Muscle layer of duodenum (tissue), 2 donors: ENCODE measurements around the gene KIF22.

Experiments used
- H3K27ac ChIP-seq: one replicate; pipeline ENCODE4 v1.7.0; 2013; ENCODE audit warnings: mild to moderate bottlenecking, low read length
- H3K27me3 ChIP-seq: one replicate; pipeline ENCODE4 v1.7.0; 2013; ENCODE audit warnings: low read depth, mild to moderate bottlenecking, control low read depth, low read length
- H3K36me3 ChIP-seq, 2 donors: one replicate each; pipeline ENCODE4 v1.7.0; 2013; ENCODE audit warnings: low read length in 2 of 2, control low read depth in 1 of 2, mild to moderate bottlenecking in 1 of 2; ENCODE audit not compliant: insufficient read depth in 2 of 2, control insufficient read depth in 1 of 2
- H3K4me1 ChIP-seq, 2 donors: one replicate each; pipeline ENCODE4 v1.7.0; 2013; ENCODE audit warnings: low read length in 2 of 2, mild to moderate bottlenecking in 2 of 2, control low read depth in 1 of 2, moderate library complexity in 1 of 2; ENCODE audit not compliant: insufficient read depth in 2 of 2, control insufficient read depth in 1 of 2
- H3K4me3 ChIP-seq, 2 donors: one replicate each; pipeline ENCODE4 v1.7.0; 2013; ENCODE audit warnings: low read length in 2 of 2, low read depth in 1 of 2, mild to moderate bottlenecking in 1 of 2
- H3K9me3 ChIP-seq, 2 donors: one replicate each; pipeline ENCODE4 v1.7.0; 2013; ENCODE audit warnings: low read length in 2 of 2, control low read depth in 1 of 2, mild to moderate bottlenecking in 1 of 2; ENCODE audit not compliant: control insufficient read depth in 1 of 2
- donor health status: healthy.

The KIF22 gene

GRCh38 chr16:29805232-29806098, 14.9 kb downstream of the KIF22 start:
- no peaks in the 10 kb centered on the region for H3K9me3 ChIP-seq
- H3K27me3 ChIP-seq: no peaks in the 10 kb centered on the region
- H3K36me3 ChIP-seq: peaks cover 12 to 22% of the 10 kb centered on the region in 2 donors
- H3K4me3 ChIP-seq: peak overlapping the region; percentile 79 to 90
- H3K4me1 ChIP-seq: peaks cover 25 to 40% of the 10 kb centered on the region in 2 donors
- H3K27ac ChIP-seq: peak overlapping the region; percentile 93

- H3K4me1 ChIP-seq: peaks cover 31 to 47% of the 10 kb centered on the region in 2 donors
- peak within 1 kb of the TSS; percentile 93 for H3K27ac ChIP-seq
- peaks cover 10 to 21% of the 10 kb centered on the region in 2 donors for H3K36me3 ChIP-seq
- H3K4me3 ChIP-seq: peak within 1 kb of the TSS; percentile 80 to 90
- H3K27me3 ChIP-seq: no peaks in the 10 kb centered on the region
- H3K9me3 ChIP-seq: no peaks in the 10 kb centered on the region
Measured at GRCh38 chr16:29806099-29806579, 15.6 kb downstream of the KIF22 start, which contains the start of gene MAZ. Gene MAZ, plus strand, starts transcription at chr16:29806529. Its CDS starts 173 bp downstream, at chr16:29806702.

- H3K9me3 ChIP-seq: no peaks in the 10 kb centered on the region
- peaks cover 31 to 47% of the 10 kb centered on the region in 2 donors for H3K4me1 ChIP-seq
- H3K4me3 ChIP-seq: peak overlapping the region; percentile 64 to 80
- peaks cover 6 to 17% of the 10 kb centered on the region in 2 donors for H3K36me3 ChIP-seq
- H3K27ac ChIP-seq: peak overlapping the region; percentile 91
- H3K27me3 ChIP-seq: no peaks in the 10 kb centered on the region
Measured at GRCh38 chr16:29806641-29807425, 16.3 kb downstream of the KIF22 start.

- Histone ChIP-seq H3K4me1 (peaks cover 31 to 53% of the 10 kb centered on the region in 2 donors), H3K27ac (peak overlapping the region; percentile 91), H3K36me3 (peaks cover 6 to 17% of the 10 kb centered on the region in 2 donors), H3K9me3 (no peaks in the 10 kb centered on the region), H3K27me3 (no peaks in the 10 kb centered on the region), H3K4me3 (peak overlapping the region; percentile 64 to 80)
Measured at GRCh38 chr16:29807426-29808218, 17.1 kb downstream of the KIF22 start.

GRCh38 chr16:29808219-29808900, 17.8 kb downstream of the KIF22 start:
- Histone ChIP-seq H3K4me3 (peak overlapping the region; percentile 64 to 80), H3K9me3 (no peaks in the 10 kb centered on the region), H3K27me3 (no peaks in the 10 kb centered on the region), H3K27ac (peak overlapping the region; percentile 91), H3K36me3 (peaks cover 6 to 17% of the 10 kb centered on the region in 2 donors), H3K4me1 (peaks cover 31 to 61% of the 10 kb centered on the region in 2 donors)

DNA sequence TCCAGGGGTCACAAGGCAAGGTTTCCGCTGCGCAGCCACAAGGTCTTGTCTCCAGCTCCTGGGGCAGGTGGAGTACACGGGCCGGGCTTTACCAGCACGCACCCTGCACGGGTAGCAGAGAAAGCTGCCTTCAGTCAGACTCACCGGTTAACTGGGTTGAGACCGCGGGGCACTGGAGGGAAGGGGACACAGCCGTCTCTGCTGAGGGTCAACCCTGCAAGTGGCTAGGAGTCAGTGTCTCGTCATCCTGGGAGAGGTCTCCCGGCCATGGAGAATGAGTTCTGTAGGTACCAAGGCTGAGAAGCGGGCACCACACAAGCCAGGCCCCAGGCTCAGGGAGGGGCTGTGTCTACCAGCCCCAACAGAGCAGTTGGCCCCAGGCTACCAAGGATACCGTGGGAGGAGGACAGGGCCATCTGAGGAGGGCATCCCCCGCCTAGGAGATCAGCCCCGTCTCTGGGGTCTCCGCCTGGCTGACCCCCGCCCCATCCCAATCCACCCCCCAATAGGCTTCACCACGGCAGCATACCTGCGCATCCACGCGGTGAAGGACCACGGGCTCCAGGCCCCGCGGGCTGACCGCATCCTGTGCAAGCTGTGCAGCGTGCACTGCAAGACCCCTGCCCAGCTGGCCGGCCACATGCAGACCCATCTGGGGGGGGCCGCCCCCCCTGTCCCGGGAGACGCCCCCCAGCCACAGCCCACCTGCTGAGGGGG, 18.6 kb downstream of the KIF22 start:
- Histone ChIP-seq H3K9me3 (no peaks in the 10 kb centered on the region), H3K27me3 (no peaks in the 10 kb centered on the region), H3K27ac (peak overlapping the region; percentile 91), H3K4me1 (peaks cover 26 to 65% of the 10 kb centered on the region in 2 donors), H3K36me3 (peaks cover 6 to 17% of the 10 kb centered on the region in 2 donors), H3K4me3 (peak overlapping the region; percentile 64 to 80)

GRCh38 chr16:29809850-29810698, 19.5 kb downstream of the KIF22 start:
- H3K9me3 ChIP-seq: no peaks in the 10 kb centered on the region
- H3K4me1 ChIP-seq: peaks cover 22 to 69% of the 10 kb centered on the region in 2 donors
- no peak overlapping the region for H3K4me3 ChIP-seq
- no peak overlapping the region for H3K27ac ChIP-seq
- no peaks in the 10 kb centered on the region for H3K27me3 ChIP-seq
- H3K36me3 ChIP-seq: peaks cover 6 to 15% of the 10 kb centered on the region in 2 donors

DNA sequence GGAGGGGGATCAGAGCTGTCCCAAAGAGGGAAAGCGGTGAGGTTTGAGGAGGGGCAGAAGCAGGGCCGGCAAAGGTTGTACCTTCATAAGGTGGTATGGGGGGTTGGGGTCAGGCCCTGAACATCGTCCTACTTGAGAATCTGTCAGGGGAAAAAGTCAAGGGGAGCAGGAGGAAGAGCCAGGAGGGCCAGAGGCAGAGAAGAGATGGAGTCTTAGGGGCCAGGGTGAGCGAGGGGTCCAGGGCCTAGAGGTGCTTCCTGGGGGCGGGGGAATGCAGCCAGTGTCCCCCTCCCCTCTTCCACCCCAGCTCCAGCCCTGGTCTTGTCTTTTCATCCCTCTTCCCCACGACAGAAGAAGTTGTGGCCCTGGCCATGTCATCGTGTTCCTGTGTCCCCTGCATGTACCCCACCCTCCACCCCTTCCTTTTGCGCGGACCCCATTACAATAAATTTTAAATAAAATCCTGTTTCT, 20.2 kb downstream of the KIF22 start:
- Histone ChIP-seq H3K36me3 (peaks cover 6 to 13% of the 10 kb centered on the region in 2 donors), H3K27me3 (no peaks in the 10 kb centered on the region), H3K4me1 (peaks cover 25 to 73% of the 10 kb centered on the region in 2 donors), H3K9me3 (no peaks in the 10 kb centered on the region), H3K27ac (peak overlapping the region; percentile 67), H3K4me3 (peak overlapping the region; percentile 69 to 77)

DNA sequence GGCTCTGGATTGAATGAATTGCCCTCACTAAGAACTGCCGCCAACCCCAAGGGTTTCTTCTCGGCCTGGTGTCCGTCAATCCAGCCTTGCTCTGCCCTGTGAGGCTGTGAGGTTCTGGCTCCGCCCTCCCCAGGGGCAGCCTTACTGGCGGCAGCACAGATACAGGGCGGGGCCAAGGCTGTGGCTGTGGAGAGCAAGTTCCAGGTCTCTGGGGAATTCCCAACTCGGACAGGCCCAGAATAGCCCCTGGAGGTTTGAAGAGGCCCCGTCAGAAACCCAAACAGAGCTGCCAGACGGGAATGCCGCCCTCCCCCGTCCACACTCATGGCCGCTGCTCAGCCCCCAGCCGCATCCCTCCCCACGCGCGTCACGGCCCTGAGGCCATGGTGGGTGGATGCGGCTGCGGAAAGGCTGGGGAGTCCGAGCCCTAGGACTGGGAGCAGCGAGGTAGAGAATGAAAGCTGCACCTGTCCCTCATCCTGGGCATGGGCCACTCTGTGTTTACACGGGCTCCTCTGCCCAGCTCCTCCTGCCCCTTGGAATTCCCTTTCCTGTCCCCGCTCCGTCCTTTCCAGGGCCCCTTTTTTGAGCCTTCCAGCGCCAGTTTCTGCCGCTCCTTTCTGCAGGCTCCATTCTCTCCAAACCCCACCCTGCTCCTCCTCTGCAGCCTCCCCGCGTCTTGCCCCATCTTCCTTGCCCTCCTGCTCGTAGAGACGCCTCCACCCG, 20.8 kb downstream of the KIF22 start:
- peaks cover 6 to 13% of the 10 kb centered on the region in 2 donors for H3K36me3 ChIP-seq
- H3K4me1 ChIP-seq: peaks cover 25 to 74% of the 10 kb centered on the region in 2 donors
- no peaks in the 10 kb centered on the region for H3K27me3 ChIP-seq
- no peaks in the 10 kb centered on the region for H3K9me3 ChIP-seq
- H3K4me3 ChIP-seq: peak overlapping the region; percentile 69 to 77
- H3K27ac ChIP-seq: peak overlapping the region; percentile 67
